NCI-H2196 (cell line): ENCODE data around the gene TMEM8B.
"Not testable (repeated sequence)": the region's sequence is repeated elsewhere in the genome, so short reads cannot be mapped to it uniquely, and the experiment has no call there.

Experiments
- DNase-seq: peaks from one replicate; lab custom pipeline; 2025; ENCODE audit not compliant: unreplicated experiment; lab: John Stamatoyannopoulos, UW

The TMEM8B gene

GRCh38 chr9:35862328-35862727, 33.3 kb downstream of the TMEM8B start:
- DNase-seq = no peak

- DNase-seq = no peak
Measured at GRCh38 chr9:35863583-35863982, 34.6 kb downstream of the TMEM8B start.

- no peak for DNase-seq
Measured at GRCh38 chr9:35864695-35865255, 35.7 kb downstream of the TMEM8B start.

GRCh38 chr9:35867538-35867937, 38.5 kb downstream of the TMEM8B start:
- no peak for DNase-seq

- DNase-seq = no peak
Measured at GRCh38 chr9:35868933-35869332, 39.9 kb downstream of the TMEM8B start.

GRCh38 chr9:35869621-35870216, 40.7 kb downstream of the TMEM8B start:
- DNase-seq = peak; percentile 21

- DNase-seq = no peak
Measured at GRCh38 chr9:35870351-35870923, 41.4 kb downstream of the TMEM8B start, which contains the start of gene OR13J1. Gene OR13J1 (minus strand): TSS chr9:35870401. CDS start chr9:35870401, 0 bp downstream.

GRCh38 chr9:35871545-35871944, 42.5 kb downstream of the TMEM8B start:
- peak; percentile 70 for DNase-seq

- no peak for DNase-seq
Measured at GRCh38 chr9:35872505-35872904, 43.5 kb downstream of the TMEM8B start.

- peak; percentile 87 for DNase-seq
Measured at GRCh38 chr9:35882263-35882848, 53.3 kb downstream of the TMEM8B start.

- DNase-seq = no peak
Measured at GRCh38 chr9:35882996-35883395, 54.0 kb downstream of the TMEM8B start.

GRCh38 chr9:35884908-35885307, 55.9 kb downstream of the TMEM8B start:
- DNase-seq = not testable (repeated sequence)

GRCh38 chr9:35891646-35892045, 62.6 kb downstream of the TMEM8B start:
- DNase-seq = no peak

- no peak for DNase-seq
Measured at GRCh38 chr9:35892051-35892450, 63.0 kb downstream of the TMEM8B start.

- DNase-seq = no peak
Measured at GRCh38 chr9:35896570-35896969, 67.5 kb downstream of the TMEM8B start.

GRCh38 chr9:35897376-35898099, 68.5 kb downstream of the TMEM8B start:
- DNase-seq = not testable (repeated sequence)

GRCh38 chr9:35898337-35898736, 69.3 kb downstream of the TMEM8B start:
- DNase-seq = no peak

- no peak for DNase-seq
Measured at GRCh38 chr9:35899021-35899420, 70.0 kb downstream of the TMEM8B start.

- DNase-seq = peak; percentile 62
Measured at GRCh38 chr9:35903049-35903448, 74.0 kb downstream of the TMEM8B start.

- DNase-seq = no peak
Measured at GRCh38 chr9:35904338-35904737, 75.3 kb downstream of the TMEM8B start.

- no peak for DNase-seq
Measured at GRCh38 chr9:35905051-35905781, 76.2 kb downstream of the TMEM8B start.
